GM23248 (cell line): ENCODE data around the gene TIPRL.

Source experiments
- EZH2 ChIP-seq: fragments of 200-600 bp; sonication (generic); IDR thresholded peaks from 2 replicates; pipeline ENCODE4 v1.6.1; 2018; ENCODE audit warnings: antibody characterized with exemption, mild to moderate bottlenecking; ENCODE audit not compliant: insufficient read depth, poor library complexity, severe bottlenecking
- EZH2phosphoT487 ChIP-seq: fragments of 200-600 bp; sonication (generic); IDR thresholded peaks from 2 replicates; pipeline ENCODE4 v1.6.1; 2018; ENCODE audit warnings: antibody characterized with exemption, moderate library complexity, mild to moderate bottlenecking, low read depth; ENCODE audit not compliant: insufficient read depth

DNA sequence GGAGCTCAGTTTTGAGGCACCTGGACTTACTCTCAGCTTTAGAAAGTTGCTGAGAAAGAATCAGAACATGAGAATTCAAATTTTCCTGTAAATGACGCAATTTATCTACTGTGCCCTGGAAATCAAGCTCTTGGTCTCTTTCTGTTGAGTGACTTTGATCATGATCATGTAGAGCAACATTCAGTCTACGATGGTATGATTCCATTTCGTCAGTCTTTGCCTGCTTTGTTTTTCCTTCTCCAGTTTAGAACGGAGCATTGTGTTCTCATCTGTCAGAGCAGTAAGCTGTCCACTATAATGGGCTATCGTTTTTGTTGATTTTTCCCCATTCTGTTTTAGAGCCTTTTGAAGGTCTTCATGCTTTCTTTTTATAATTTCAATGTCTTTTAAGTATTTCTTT, 67.7 kb downstream of the TIPRL start:
- TF ChIP-seq EZH2: no peak
- TF ChIP-seq EZH2phosphoT487: no peak
